A549 (cell line): ENCODE data around the gene COL1A1. TPM values are rescaled to one million over a fixed set of nuclear protein-coding genes. Genes with fewer than 3 reads are reported as not detected.

Experiments
- ATAC-seq, 2 experiments: fragments of 200-7000 bp in 1 of 2; fragments of >200 bp in 1 of 2; cut with Nextera tagmentation in 1 of 2; cut with Tn5 transposase in 1 of 2; 3 replicates each; pipeline versions ENCODE4 v1.8.0 to v1.9.1; 2018 to 2020; ENCODE audit warnings: mild to moderate bottlenecking in 1 of 2, moderate library complexity in 1 of 2
- CTCF ChIA-PET: fragments of 300-600 bp; sonication (Branson Sonifier 250); formaldehyde crosslinking; extraction: SDS; loops from one replicate; lab custom pipeline; 2021; ENCODE audit warnings: antibody characterized with exemption, inconsistent platforms; lab: Yijun Ruan, JAX
- POLR2A ChIA-PET: fragments of 350-600 bp; formaldehyde crosslinking; extraction: SDS; loops from one replicate; lab custom pipeline; 2021; ENCODE audit warnings: antibody characterized with exemption, inconsistent platforms; lab: Yijun Ruan, JAX
- DNase-seq, 2 experiments: peaks; one replicate each; pipeline versions ENCODE4 v3.0.0 to v3.0.0-alpha.2; 2011 to 2016; ENCODE audit warnings: low read depth in 1 of 2, low spot score in 1 of 2
- FAIRE-seq: peaks from 2 replicates; lab custom pipeline; 2011; peaks lifted over from hg19 to GRCh38; lab: Jason Lieb, UNC
- H3K27ac ChIP-seq, 2 experiments: fragments of >200 bp; sonication (Bioruptor Twin); formaldehyde crosslinking; 3 replicates each; pipeline ENCODE4 v1.5.1; 2016 to 2017
- H3K4me1 ChIP-seq: fragments of >200 bp; sonication (Bioruptor Twin); formaldehyde crosslinking; 3 replicates; pipeline ENCODE4 v1.6.1; 2016
- H3K4me2 ChIP-seq: fragments of >200 bp; sonication (Bioruptor Twin); formaldehyde crosslinking; 3 replicates; pipeline ENCODE4 v1.6.1; 2016
- H3K4me3 ChIP-seq: fragments of >200 bp; sonication (Bioruptor Twin); formaldehyde crosslinking; 3 replicates; pipeline ENCODE4 v1.5.1; 2016
- H3K9me3 ChIP-seq: fragments of >200 bp; sonication (Bioruptor Twin); formaldehyde crosslinking; 3 replicates; pipeline ENCODE4 v1.6.1; 2016
- CBX2 ChIP-seq: fragments of 200-600 bp; sonication (generic); IDR thresholded peaks from 2 replicates; pipeline ENCODE4 v1.6.1; 2016; ENCODE audit warnings: low read depth, mild to moderate bottlenecking, borderline replicate concordance
- CBX8 ChIP-seq: fragments of 200-600 bp; sonication (generic); IDR thresholded peaks from 2 replicates; pipeline ENCODE4 v1.6.1; 2016
- CEBPB ChIP-seq, 2 experiments: fragments of >200 bp in 1 of 2; sonication (Bioruptor Twin) in 1 of 2; formaldehyde crosslinking in 1 of 2; IDR thresholded peaks; 2 replicates each; pipeline ENCODE4 v1.6.1; 2012 to 2016
- EHF ChIP-seq: fragments of 250-450 bp; sonication (Bioruptor Pico); IDR thresholded peaks from 2 replicates; pipeline ENCODE4 v1.5.0; 2020; ENCODE audit warnings: mild to moderate bottlenecking
- EHMT2 ChIP-seq: fragments of 200-600 bp; sonication (generic); IDR thresholded peaks from 2 replicates; pipeline ENCODE4 v1.6.1; 2016; ENCODE audit warnings: antibody characterized with exemption, low read depth, mild to moderate bottlenecking, moderate library complexity
- ESRRA ChIP-seq: fragments of 150-350 bp; IDR thresholded peaks from 2 replicates; pipeline ENCODE4 v1.6.1; 2014; ENCODE audit warnings: mild to moderate bottlenecking, low read length, borderline replicate concordance
- FOSL2 ChIP-seq, 2 experiments: fragments of 450-650 bp in 1 of 2; fragments of >200 bp in 1 of 2; sonication (Bioruptor Twin) in 1 of 2; formaldehyde crosslinking; IDR thresholded peaks; 2 replicates each; pipeline versions ENCODE4 v1.5.0 to v1.6.1; 2016 to 2020; ENCODE audit warnings: mild to moderate bottlenecking in 1 of 2, moderate library complexity in 1 of 2
- GATA3 ChIP-seq: IDR thresholded peaks from 2 replicates; pipeline ENCODE4 v1.6.1; 2012; ENCODE audit warnings: borderline replicate concordance
- HDAC2 ChIP-seq: fragments of 200-600 bp; sonication (generic); IDR thresholded peaks from 2 replicates; pipeline ENCODE4 v1.6.1; 2016
- HMGXB4 ChIP-seq: fragments of 250-450 bp; sonication (Bioruptor Pico); IDR thresholded peaks from 2 replicates; pipeline ENCODE4 v1.5.0; 2021; ENCODE audit warnings: mild to moderate bottlenecking, moderate library complexity, borderline replicate concordance
- JUN ChIP-seq, 2 experiments: fragments of >200 bp; sonication (Bioruptor Twin); formaldehyde crosslinking; IDR thresholded peaks; 2 replicates in 1 of 2; 3 replicates in 1 of 2; pipeline ENCODE4 v1.6.1; 2016 to 2017
- JUNB ChIP-seq: fragments of >200 bp; sonication (Bioruptor Twin); formaldehyde crosslinking; IDR thresholded peaks from 2 replicates; pipeline ENCODE4 v1.6.1; 2016
- KDM1A ChIP-seq: fragments of 200-600 bp; sonication (generic); IDR thresholded peaks from 2 replicates; pipeline ENCODE4 v1.6.1; 2016; ENCODE audit warnings: low read depth, mild to moderate bottlenecking
- KDM5A ChIP-seq: fragments of 200-600 bp; sonication (generic); IDR thresholded peaks from 2 replicates; pipeline ENCODE4 v1.6.1; 2016; ENCODE audit warnings: antibody characterized with exemption, mild to moderate bottlenecking
- MAX ChIP-seq: IDR thresholded peaks from 2 replicates; pipeline ENCODE4 v1.6.1; 2012
- NPAS2 ChIP-seq: fragments of 250-450 bp; sonication (Bioruptor Pico); IDR thresholded peaks from 2 replicates; pipeline ENCODE4 v1.8.0; 2022; ENCODE audit warnings: mild to moderate bottlenecking, moderate library complexity, borderline replicate concordance
- PHF8 ChIP-seq: fragments of 200-600 bp; sonication (generic); IDR thresholded peaks from 2 replicates; pipeline ENCODE4 v1.6.1; 2016; ENCODE audit warnings: low read depth, mild to moderate bottlenecking, antibody characterized with exemption, moderate library complexity, borderline replicate concordance
- RFX5 ChIP-seq: fragments of 450-650 bp; IDR thresholded peaks from 2 replicates; pipeline ENCODE4 v1.7.1; 2014; ENCODE audit warnings: antibody characterized with exemption, mild to moderate bottlenecking, moderate library complexity
- RNF2 ChIP-seq: fragments of 200-600 bp; sonication (generic); IDR thresholded peaks from 2 replicates; pipeline ENCODE4 v1.6.1; 2016; ENCODE audit warnings: low read depth, mild to moderate bottlenecking, antibody characterized with exemption, moderate library complexity, borderline replicate concordance
- TP53 ChIP-seq: fragments of 250-450 bp; sonication (Bioruptor Pico); IDR thresholded peaks from 2 replicates; pipeline ENCODE4 v1.5.0; 2021; ENCODE audit warnings: mild to moderate bottlenecking, moderate library complexity
- USF2 ChIP-seq: fragments of 450-650 bp; IDR thresholded peaks from 2 replicates; pipeline ENCODE4 v1.6.1; 2014; ENCODE audit warnings: antibody characterized with exemption
- ZNF302 ChIP-seq: fragments of 250-450 bp; sonication (Bioruptor Pico); IDR thresholded peaks from 2 replicates; pipeline ENCODE4 v1.9.0; 2021; ENCODE audit warnings: inconsistent platforms, mild to moderate bottlenecking, moderate library complexity
- ZSCAN20 ChIP-seq: fragments of 250-450 bp; sonication (Bioruptor Pico); IDR thresholded peaks from 2 replicates; pipeline ENCODE4 v1.8.0; 2022; ENCODE audit warnings: mild to moderate bottlenecking, moderate library complexity
- WGBS: methylation state at CpG from one replicate; pipeline ENCODE4 v1.1.6; 2017; ENCODE audit errors: missing lambda C conversion rate; 5-methylcytosine and 5-hydroxymethylcytosine counted together
- polyA plus RNA-seq, 4 experiments: library from polyadenylated mRNA; depleted of rRNA in 3 of 4; stranded (reverse); fragments of >200 nt; fragmentation: RNase III in 1 of 4; extraction: RNeasy Plus Mini Kit Qiagen cat#74134 plus additional on column Dnase treatment in 1 of 4; gene quantifications; 2 replicates in 3 of 4; 3 replicates in 1 of 4; pipeline ENCODE4 v1.2.3, GENCODE V29; 2011 to 2017

COL1A1 gene
- polyA plus RNA-seq, 2 of the 4 experiments (the other 2 are of a cell fraction): 4.4 to 34.3 TPM

GRCh38 chr17:50185631-50186471, 15.6 kb downstream of the COL1A1 start:
- no peak overlapping the region for H3K4me2 ChIP-seq
- H3K4me3 ChIP-seq: no peak overlapping the region
- peak overlapping the region in 1 of 2 experiments; percentile 48; a peak in 1 of 6 replicates for H3K27ac ChIP-seq
- H3K4me1 ChIP-seq: peaks cover 15% of the 10 kb centered on the region
- no peak for FAIRE-seq
- ATAC-seq: no peak
- 89% methylated on average over 31 of the region's 31 CpGs for WGBS
- ChIA-PET CTCF (interaction anchor here (1.0 to 22.0 kb wide), 3 partner anchors 11 to 15 kb away, joined by 4 to 817 read pairs (median 32); partner anchors contain the start of gene SGCA), POLR2A (no interaction called here)
- no peak for DNase-seq
- TF ChIP-seq ESRRA: no peak
- TF ChIP-seq USF2: no peak
- no peak for TF ChIP-seq PHF8
- no peak for TF ChIP-seq GATA3
- TF ChIP-seq NPAS2 (CRISPR knock-in tag): no peak
- TF ChIP-seq MAX: no peak
- no peak for TF ChIP-seq HMGXB4 (CRISPR knock-in tag)
- no peak for TF ChIP-seq CEBPB (IDR thresholded peaks at IDR 0.05)
- no peak for TF ChIP-seq FOSL2 (IDR thresholded peaks at IDR 0.05)
- no peak for TF ChIP-seq FOSL2 (CRISPR knock-in tag; IDR thresholded peaks at IDR 0.05)
- TF ChIP-seq EHF: no peak
- no peak for TF ChIP-seq JUNB
- TF ChIP-seq CBX8: no peak
- H3K9me3 ChIP-seq: no peaks in the 10 kb centered on the region

GRCh38 chr17:50184611-50185398, 16.6 kb downstream of the COL1A1 start:
- CTCF ChIA-PET: interaction anchor here (0.6 to 22.0 kb wide), 3 partner anchors 12 to 407 kb away, joined by 3 to 817 read pairs (median 32); partner anchors contain the start of gene SGCA
- FAIRE-seq: no peak
- Histone ChIP-seq H3K4me2 (peak overlapping the region; percentile 38), H3K27ac (peak overlapping the region; percentile 37 to 67; a peak in 4 of 6 replicates), H3K4me1 (peaks cover 16% of the 10 kb centered on the region), H3K9me3 (no peaks in the 10 kb centered on the region), H3K4me3 (no peak overlapping the region)
- ATAC-seq: 0 out of 6 replicates have a peak, but pooled peaks of 1 of the 2 experiments have one; percentile 11
- 68% methylated on average over 18 of the region's 19 CpGs for WGBS
- DNase-seq: no peak
- POLR2A ChIA-PET: no interaction called here
- no peak for TF ChIP-seq ZNF302 (CRISPR knock-in tag)
- no peak for TF ChIP-seq KDM1A
- TF ChIP-seq RNF2: no peak
- TF ChIP-seq KDM5A: no peak
- peak; percentile 5 to 29; a peak in 1 of 4 replicates for TF ChIP-seq CEBPB (IDR thresholded peaks at IDR 0.05)

- H3K4me1 ChIP-seq: peaks cover 23% of the 10 kb centered on the region
- POLR2A ChIA-PET: no interaction called here
- ATAC-seq (peak in 1 of 2 experiments; percentile 27; a peak in 3 of 6 replicates), FAIRE-seq (no peak), DNase-seq (no peak)
- no peak overlapping the region for H3K4me3 ChIP-seq
- CTCF ChIA-PET: interaction anchor here (4.0 kb wide), 1 partner anchor 13 kb away, joined by 25 read pairs; no protein-coding TSS in a partner anchor
- TF ChIP-seq HDAC2 (no peak), JUN (IDR thresholded peaks at IDR 0.05) (no peak), JUNB (no peak), CBX2 (no peak), RFX5 (no peak), TP53 (CRISPR knock-in tag) (no peak), EHMT2 (no peak), CEBPB (IDR thresholded peaks at IDR 0.05) (no peak), ZSCAN20 (CRISPR knock-in tag) (no peak)
- no peaks in the 10 kb centered on the region for H3K9me3 ChIP-seq
- 72% methylated on average over 8 of the region's 8 CpGs for WGBS
- H3K4me2 ChIP-seq: peak overlapping the region; percentile 38
- H3K27ac ChIP-seq: peak overlapping the region; percentile 37 to 67; a peak in 4 of 6 replicates
These were observed 17.4 kb downstream of the COL1A1 start for GRCh38 chr17:50184064-50184463.
